G401 (cell line): Measurements from ENCODE around the gene UNC13A. TPM values are rescaled to one million over a fixed set of nuclear protein-coding genes. Genes with fewer than 3 reads are reported as not detected.

Experiments used
- DNase-seq: peaks from one replicate; pipeline ENCODE4 v3.0.0-alpha.2; 2015; ENCODE audit warnings: low spot score
- in situ Hi-C: cut with HindIII; loops from 2 replicates; pipeline ENCODE4 v1.10.0; 2016; ENCODE audit warnings: low sequenced_read_pairs, mixed read lengths
- total RNA-seq: library from RNA; depleted of rRNA; stranded (reverse); fragments of >200 nt; shearing (Covaris generic); gene quantifications from 2 replicates; pipeline ENCODE4 v1.2.3, GENCODE V29; 2014

UNC13A gene
- total RNA-seq, 1 experiment from 2014 or later = 11.4 TPM

GRCh38 chr19:17677002-17677401, 11.2 kb downstream of the UNC13A start:
- peak; percentile 40 for DNase-seq
- in situ Hi-C loops = no loop called here

GRCh38 chr19:17676295-17676694, 11.9 kb downstream of the UNC13A start:
- in situ Hi-C loops = no loop called here
- DNase-seq = no peak

GRCh38 chr19:17673937-17674799, 14.0 kb downstream of the UNC13A start:
- peak; percentile 90 for DNase-seq
- in situ Hi-C loops = no loop called here

- DNase-seq = peak; percentile 78
- in situ Hi-C loops = no loop called here
Measured at GRCh38 chr19:17671906-17672305, 16.2 kb downstream of the UNC13A start.

GRCh38 chr19:17669419-17669818, 18.7 kb downstream of the UNC13A start:
- DNase-seq = no peak
- in situ Hi-C loops = no loop called here

GRCh38 chr19:17665058-17665457, 23.1 kb downstream of the UNC13A start:
- in situ Hi-C loops = no loop called here

GRCh38 chr19:17659996-17660395, 28.2 kb downstream of the UNC13A start:
- DNase-seq = no peak
- in situ Hi-C loops = no loop called here

More at GRCh38 chr19:17665058-17665457, 23.1 kb downstream of the UNC13A start:
- DNase-seq = no peak

- in situ Hi-C loops = no loop called here
- no peak for DNase-seq
Measured at GRCh38 chr19:17658666-17659065, 29.5 kb downstream of the UNC13A start.

GRCh38 chr19:17658240-17658639, 29.9 kb downstream of the UNC13A start:
- in situ Hi-C loops = no loop called here
- DNase-seq = no peak

GRCh38 chr19:17656970-17657369, 31.2 kb downstream of the UNC13A start:
- in situ Hi-C loops = no loop called here
- no peak for DNase-seq

GRCh38 chr19:17655751-17656472, 32.2 kb downstream of the UNC13A start:
- DNase-seq = no peak
- in situ Hi-C loops = no loop called here

- in situ Hi-C loops = no loop called here
- DNase-seq = no peak
Measured at GRCh38 chr19:17654993-17655392, 33.2 kb downstream of the UNC13A start.

- in situ Hi-C loops = no loop called here
- no peak for DNase-seq
Measured at GRCh38 chr19:17652627-17653026, 35.5 kb downstream of the UNC13A start.

- no peak for DNase-seq
- in situ Hi-C loops = no loop called here
Measured at GRCh38 chr19:17648786-17649185, 39.4 kb downstream of the UNC13A start.

- in situ Hi-C loops = no loop called here
- DNase-seq = no peak
Measured at GRCh38 chr19:17648097-17648660, 40.0 kb downstream of the UNC13A start.

- in situ Hi-C loops = no loop called here
- DNase-seq = no peak
Measured at GRCh38 chr19:17647071-17648020, 40.8 kb downstream of the UNC13A start.

GRCh38 chr19:17646441-17646840, 41.7 kb downstream of the UNC13A start:
- DNase-seq = no peak

GRCh38 chr19:17645339-17645963, 42.7 kb downstream of the UNC13A start:
- in situ Hi-C loops = no loop called here
- no peak for DNase-seq

More at GRCh38 chr19:17646441-17646840, 41.7 kb downstream of the UNC13A start:
- in situ Hi-C loops = no loop called here

GRCh38 chr19:17642656-17643055, 45.5 kb downstream of the UNC13A start:
- in situ Hi-C loops = no loop called here
- no peak for DNase-seq
